HCT116 (cell line): Measurements from ENCODE around the gene RINL. TPM values are rescaled to one million over a fixed set of nuclear protein-coding genes. Genes with fewer than 3 reads are reported as not detected.

Experiments used
- ATAC-seq: fragments of 200-7000 bp; cut with Tn5 transposase; 2 replicates; pipeline ENCODE4 v1.9.1; 2020; ENCODE audit warnings: mild to moderate bottlenecking, moderate library complexity
- BruUV-seq: library from RNA; stranded (reverse); fragments of 400-500 nt; replicated peaks from 2 replicates; lab custom pipeline; 2021; lab: Mats Ljungman, UMichigan
- CTCF ChIA-PET: fragments of 300-600 bp; sonication (Branson Sonifier 250); formaldehyde crosslinking; loops from one replicate; lab custom pipeline; 2021; ENCODE audit warnings: antibody characterized with exemption; lab: Charles Lee
- POLR2A ChIA-PET: fragments of 300-600, 350-600 bp; sonication (Branson Sonifier 250); formaldehyde crosslinking; loops from one replicate; lab custom pipeline; 2021; ENCODE audit warnings: antibody characterized with exemption; lab: Charles Lee
- RAD21 ChIA-PET, 2 experiments: fragments of 300-600 bp; sonication (Branson Sonifier 250); formaldehyde crosslinking; loops; one replicate each; lab custom pipeline; 2023; ENCODE audit warnings: low total read pairs in 2 of 2; ENCODE audit not compliant: uncharacterized antibody in 2 of 2, unreplicated experiment in 2 of 2, low non-redundant PET in 1 of 2; lab: Charles Lee
- DNase-seq: peaks from one replicate; pipeline ENCODE4 v3.0.0-alpha.2; 2010; ENCODE audit warnings: low read depth, low spot score
- H2AFZ ChIP-seq: fragments of 200-600 bp; shearing (Covaris generic), sonication (generic); 2 replicates; pipeline ENCODE4 v1.6.1; 2017; ENCODE audit warnings: low read depth, mixed run types, mixed read lengths, antibody characterized with exemption, low read length; ENCODE audit not compliant: poor library complexity, severe bottlenecking
- H3K27ac ChIP-seq: 2 replicates; pipeline ENCODE4 v1.5.1; 2012; ENCODE audit warnings: low read depth, low read length
- H3K27me3 ChIP-seq: fragments of 200-600 bp; sonication (generic); 2 replicates; pipeline ENCODE4 v1.6.1; 2016; ENCODE audit warnings: mixed run types, low read length, mixed read lengths; ENCODE audit not compliant: insufficient read depth
- H3K36me3 ChIP-seq, 2 experiments: fragments of 200-500 bp in 1 of 2; fragments of 200-600 bp in 1 of 2; sonication (Bioruptor generic) in 1 of 2; sonication (generic) in 1 of 2; 2 replicates each; pipeline versions ENCODE4 v1.5.1 to v1.6.1; 2014 to 2016; ENCODE audit warnings: low read length in 2 of 2, inconsistent platforms in 1 of 2, mixed read lengths in 1 of 2, mixed run types in 1 of 2; ENCODE audit not compliant: insufficient read depth in 2 of 2, control insufficient read depth in 1 of 2
- H3K4me1 ChIP-seq, 2 experiments: fragments of 200-600 bp in 1 of 2; sonication (generic) in 1 of 2; 2 replicates each; pipeline versions ENCODE4 v1.5.1 to v1.6.1; 2012 to 2017; ENCODE audit warnings: low read length in 2 of 2, inconsistent platforms in 1 of 2, mild to moderate bottlenecking in 1 of 2, mixed read lengths in 1 of 2, mixed run types in 1 of 2, moderate library complexity in 1 of 2; ENCODE audit not compliant: insufficient read depth in 2 of 2, control insufficient read depth in 1 of 2
- H3K4me2 ChIP-seq: fragments of 200-600 bp; sonication (generic); 2 replicates; pipeline ENCODE4 v1.6.1; 2017; ENCODE audit warnings: mixed run types, low read length, mixed read lengths
- H3K4me3 ChIP-seq, 2 experiments: fragments of 200-600 bp in 1 of 2; sonication (generic) in 1 of 2; replicated peaks in 1 of 2; 2 replicates each; pipeline ENCODE4 v1.5.1; 2011 to 2016; ENCODE audit warnings: low read length in 2 of 2, control low read depth in 1 of 2, low read depth in 1 of 2, mild to moderate bottlenecking in 1 of 2, mixed read lengths in 1 of 2, mixed run types in 1 of 2
- H3K79me2 ChIP-seq: fragments of 200-600 bp; sonication (generic); 2 replicates; pipeline ENCODE4 v1.6.1; 2017; ENCODE audit warnings: mild to moderate bottlenecking, mixed run types, low read length, moderate library complexity, mixed read lengths; ENCODE audit not compliant: insufficient read depth
- H3K9ac ChIP-seq: fragments of 200-600 bp; sonication (generic); 2 replicates; pipeline ENCODE4 v1.6.1; 2016; ENCODE audit warnings: low read length, mixed read lengths
- H3K9me2 ChIP-seq: fragments of 200-600 bp; sonication (generic), shearing (Covaris generic); 2 replicates; pipeline ENCODE4 v1.6.1; 2017; ENCODE audit warnings: mixed run types, mild to moderate bottlenecking, moderate library complexity; ENCODE audit not compliant: insufficient read depth
- H3K9me3 ChIP-seq, 2 experiments: fragments of 200-500 bp in 1 of 2; fragments of 200-600 bp in 1 of 2; sonication (Bioruptor generic) in 1 of 2; sonication (generic) in 1 of 2; 2 replicates each; pipeline ENCODE4 v1.6.1; 2014 to 2017; ENCODE audit warnings: low read length in 2 of 2, mixed read lengths in 2 of 2, inconsistent platforms in 1 of 2, low read depth in 1 of 2, mild to moderate bottlenecking in 1 of 2, mixed run types in 1 of 2, moderate library complexity in 1 of 2; ENCODE audit not compliant: control insufficient read depth in 1 of 2, insufficient read depth in 1 of 2
- H4K20me1 ChIP-seq: fragments of 200-600 bp; sonication (generic), shearing (Covaris generic); 2 replicates; pipeline ENCODE4 v1.6.1; 2017; ENCODE audit warnings: mixed run types, mild to moderate bottlenecking, moderate library complexity; ENCODE audit not compliant: insufficient read depth
- ATF3 ChIP-seq: IDR thresholded peaks from 2 replicates; pipeline ENCODE4 v1.6.1; 2012
- CBX3 ChIP-seq: IDR thresholded peaks from 2 replicates; pipeline ENCODE4 v1.6.1; 2012; ENCODE audit warnings: low read depth
- CTCF ChIP-seq, 3 experiments: fragments of 200-600 bp in 1 of 3; sonication (generic) in 1 of 3; IDR thresholded peaks in 2 of 3; conservative IDR thresholded peaks in 1 of 3; 2 replicates each; pipeline ENCODE4 v1.5.1; 2012 to 2017; ENCODE audit warnings: low read depth in 2 of 3, low read length in 2 of 3, antibody characterized with exemption in 1 of 3, borderline replicate concordance in 1 of 3, control low read depth in 1 of 3, mild to moderate bottlenecking in 1 of 3, mixed read lengths in 1 of 3, mixed run types in 1 of 3, moderate library complexity in 1 of 3; ENCODE audit not compliant: insufficient read depth in 1 of 3
- EGR1 ChIP-seq: IDR thresholded peaks from 2 replicates; pipeline ENCODE4 v1.6.1; 2012; ENCODE audit warnings: low read depth
- EZH2 ChIP-seq: fragments of 200-600 bp; sonication (generic); IDR thresholded peaks from 2 replicates; pipeline ENCODE4 v1.6.1; 2017; ENCODE audit warnings: antibody characterized with exemption, mixed run types
- EZH2phosphoT487 ChIP-seq: fragments of 200-600 bp; IDR thresholded peaks from 2 replicates; pipeline ENCODE4 v1.6.1; 2018; ENCODE audit warnings: antibody characterized with exemption, borderline replicate concordance
- FOSL1 ChIP-seq: IDR thresholded peaks from 2 replicates; pipeline ENCODE4 v1.6.1; 2012; ENCODE audit warnings: low read depth
- MAX ChIP-seq: IDR thresholded peaks from 2 replicates; pipeline ENCODE4 v1.6.1; 2012
- POLR2AphosphoS5 ChIP-seq: IDR thresholded peaks from 2 replicates; pipeline ENCODE4 v1.6.1; 2011; ENCODE audit warnings: mild to moderate bottlenecking, low read depth, low read length, moderate library complexity
- SRF ChIP-seq: IDR thresholded peaks from 2 replicates; pipeline ENCODE4 v1.6.1; 2012; ENCODE audit warnings: low read depth
- YY1 ChIP-seq: IDR thresholded peaks from 2 replicates; pipeline ENCODE4 v1.6.1; 2011; ENCODE audit warnings: low read length, low read depth, moderate library complexity, mild to moderate bottlenecking; ENCODE audit not compliant: insufficient replicate concordance; ENCODE audit errors: extremely low read depth
- ZFX ChIP-seq: fragments of 450-650 bp; IDR thresholded peaks from 2 replicates; pipeline ENCODE4 v1.6.1; 2017
- intact Hi-C: fragments of 100-400 bp; cut with micrococcal nuclease; formaldehyde crosslinking; loops from 2 replicates; pipeline ENCODE4 v1.10.0; 2022
- total RNA-seq: library from RNA; stranded (reverse); gene quantifications from one replicate; pipeline ENCODE4 v1.2.1, GENCODE V29; 2021; ENCODE audit not compliant: unreplicated experiment
- TF ChIP-seq, protein P1 (sequence below): IDR thresholded peaks from 2 replicates; pipeline ENCODE4 v1.6.1; 2011; ENCODE audit warnings: mild to moderate bottlenecking, low read length, moderate library complexity; ENCODE audit not compliant: insufficient replicate concordance; ENCODE audit errors: extremely low read depth

Gene RINL
- total RNA-seq, 1 experiment from 2014 or later = 28.6 TPM

DNA sequence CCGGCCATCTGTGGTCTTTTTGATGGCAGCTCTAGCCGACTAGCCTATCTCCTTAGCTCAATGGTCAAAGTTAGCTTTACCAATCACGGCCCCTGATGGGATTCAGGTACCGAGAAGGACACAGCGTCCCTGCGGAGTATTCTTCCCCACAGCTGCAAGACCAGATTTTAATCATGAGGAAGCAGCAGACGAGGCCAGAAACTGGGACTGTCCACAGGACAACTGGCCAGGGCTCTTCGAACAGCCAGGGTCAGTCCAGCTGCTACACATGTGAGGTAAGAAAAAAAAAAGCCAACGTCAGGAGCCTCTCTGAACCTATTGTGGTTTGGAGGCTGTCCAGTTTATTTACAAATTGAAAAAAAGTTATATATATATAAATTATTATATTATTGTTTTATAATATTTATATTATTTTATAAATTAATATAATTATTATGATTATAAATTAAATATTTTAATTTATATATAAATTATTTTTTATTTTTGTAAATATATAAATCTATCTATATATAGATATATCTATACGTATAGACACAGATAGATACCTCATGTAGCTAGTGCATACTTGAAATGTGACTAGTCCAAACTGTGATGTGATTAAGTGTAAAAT is 10.8 kb downstream of the RINL start:
- H3K27me3 ChIP-seq = no peaks in the 10 kb centered on the region
- DNase-seq (no peak), ATAC-seq (no peak)
- H3K4me1 ChIP-seq = peaks cover 3 to 19% of the 10 kb centered on the region in 2 experiments; a peak in 3 of 4 replicates
- H3K9me3 ChIP-seq = no peaks in the 10 kb centered on the region
- ChIA-PET RAD21 (no interaction called here), POLR2A (no interaction called here), CTCF (interaction anchor here (2.0 kb wide), 1 partner anchor 20 kb away, joined by 5 read pairs; no protein-coding TSS in a partner anchor)
- no peak overlapping the region for H3K9ac ChIP-seq
- no peaks in the 10 kb centered on the region for H3K36me3 ChIP-seq
- no peaks in the 10 kb centered on the region for H4K20me1 ChIP-seq
- TF ChIP-seq MAX (no peak), POLR2AphosphoS5 (no peak), YY1 (no peak), SRF (no peak), FOSL1 (no peak), EGR1 (no peak), CBX3 (no peak), EZH2phosphoT487 (no peak), ZFX (no peak), CTCF (IDR thresholded peaks at IDR 0.05 in 2 of 3, conservative IDR thresholded peaks at IDR 0.05 in 1 of 3; ENCODE audit: borderline replicate concordance in 1 of 3, insufficient read depth in 1 of 3, low read depth in 2 of 3, low read length in 2 of 3) (no peak), EZH2 (no peak), ATF3 (no peak)
- TF ChIP-seq, protein P1, sequence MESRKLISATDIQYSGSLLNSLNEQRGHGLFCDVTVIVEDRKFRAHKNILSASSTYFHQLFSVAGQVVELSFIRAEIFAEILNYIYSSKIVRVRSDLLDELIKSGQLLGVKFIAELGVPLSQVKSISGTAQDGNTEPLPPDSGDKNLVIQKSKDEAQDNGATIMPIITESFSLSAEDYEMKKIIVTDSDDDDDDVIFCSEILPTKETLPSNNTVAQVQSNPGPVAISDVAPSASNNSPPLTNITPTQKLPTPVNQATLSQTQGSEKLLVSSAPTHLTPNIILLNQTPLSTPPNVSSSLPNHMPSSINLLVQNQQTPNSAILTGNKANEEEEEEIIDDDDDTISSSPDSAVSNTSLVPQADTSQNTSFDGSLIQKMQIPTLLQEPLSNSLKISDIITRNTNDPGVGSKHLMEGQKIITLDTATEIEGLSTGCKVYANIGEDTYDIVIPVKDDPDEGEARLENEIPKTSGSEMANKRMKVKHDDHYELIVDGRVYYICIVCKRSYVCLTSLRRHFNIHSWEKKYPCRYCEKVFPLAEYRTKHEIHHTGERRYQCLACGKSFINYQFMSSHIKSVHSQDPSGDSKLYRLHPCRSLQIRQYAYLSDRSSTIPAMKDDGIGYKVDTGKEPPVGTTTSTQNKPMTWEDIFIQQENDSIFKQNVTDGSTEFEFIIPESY = no peak
- H3K79me2 ChIP-seq = no peaks in the 10 kb centered on the region
- H3K4me3 ChIP-seq = no peak overlapping the region
- no peaks in the 10 kb centered on the region for H3K9me2 ChIP-seq
- intact Hi-C loops = no loop called here
- H3K27ac ChIP-seq = no peak overlapping the region
- no TSS peak for BruUV-seq
- no peak overlapping the region for H3K4me2 ChIP-seq
- H2AFZ ChIP-seq = no peak overlapping the region
